Tibial nerve (tissue), 4 donors: ENCODE data around the gene NIF3L1.

Source experiments
- EP300 ChIP-seq, 2 donors: sonication (generic); formaldehyde crosslinking; IDR thresholded peaks; one replicate each; pipeline ENCODE4 v1.6.1; 2017; ENCODE audit warnings: antibody characterized with exemption in 2 of 2, mild to moderate bottlenecking in 1 of 2
- TF ChIP-seq, protein P1 (sequence below), 5 experiments: fragments of 200-600 bp in 3 of 5; fragments of 450-650 bp in 2 of 5; sonication (generic) in 3 of 5; IDR thresholded peaks; one replicate each; pipeline ENCODE4 v1.5.1; 2016 to 2019; ENCODE audit warnings: antibody characterized with exemption in 5 of 5, mild to moderate bottlenecking in 3 of 5, moderate library complexity in 2 of 5

DNA sequence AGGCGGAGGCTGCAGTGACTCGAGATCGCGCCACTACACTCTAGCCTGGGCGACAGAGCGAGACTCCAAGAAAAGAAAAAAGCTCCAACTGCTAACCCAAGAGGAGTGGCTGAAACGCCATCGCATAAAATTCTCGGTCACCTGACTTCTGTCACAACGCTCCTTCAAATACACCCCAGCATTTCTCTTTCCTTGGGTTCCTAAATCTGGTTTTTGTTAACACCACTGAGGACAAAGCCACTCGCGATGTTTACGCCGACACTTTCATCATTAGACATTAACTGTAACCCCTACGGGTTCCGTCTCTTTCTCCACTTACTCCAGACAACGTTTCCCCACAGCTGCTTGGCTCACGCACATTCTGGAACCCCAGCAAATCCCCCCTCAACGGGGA lies 25.4 kb upstream of the NIF3L1 start:
- TF ChIP-seq, protein P1, sequence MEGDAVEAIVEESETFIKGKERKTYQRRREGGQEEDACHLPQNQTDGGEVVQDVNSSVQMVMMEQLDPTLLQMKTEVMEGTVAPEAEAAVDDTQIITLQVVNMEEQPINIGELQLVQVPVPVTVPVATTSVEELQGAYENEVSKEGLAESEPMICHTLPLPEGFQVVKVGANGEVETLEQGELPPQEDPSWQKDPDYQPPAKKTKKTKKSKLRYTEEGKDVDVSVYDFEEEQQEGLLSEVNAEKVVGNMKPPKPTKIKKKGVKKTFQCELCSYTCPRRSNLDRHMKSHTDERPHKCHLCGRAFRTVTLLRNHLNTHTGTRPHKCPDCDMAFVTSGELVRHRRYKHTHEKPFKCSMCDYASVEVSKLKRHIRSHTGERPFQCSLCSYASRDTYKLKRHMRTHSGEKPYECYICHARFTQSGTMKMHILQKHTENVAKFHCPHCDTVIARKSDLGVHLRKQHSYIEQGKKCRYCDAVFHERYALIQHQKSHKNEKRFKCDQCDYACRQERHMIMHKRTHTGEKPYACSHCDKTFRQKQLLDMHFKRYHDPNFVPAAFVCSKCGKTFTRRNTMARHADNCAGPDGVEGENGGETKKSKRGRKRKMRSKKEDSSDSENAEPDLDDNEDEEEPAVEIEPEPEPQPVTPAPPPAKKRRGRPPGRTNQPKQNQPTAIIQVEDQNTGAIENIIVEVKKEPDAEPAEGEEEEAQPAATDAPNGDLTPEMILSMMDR (IDR thresholded peaks at IDR 0.05) = no peak
- no peak for TF ChIP-seq EP300 (IDR thresholded peaks at IDR 0.05)
